NCI-H2196 (cell line): Measurements from ENCODE around the gene PYCARD.

Experiments used
- DNase-seq: peaks from one replicate; lab custom pipeline; 2025; ENCODE audit not compliant: unreplicated experiment; lab: John Stamatoyannopoulos, UW

PYCARD gene

GRCh38 chr16:31191697-31192428, 10.7 kb downstream of the PYCARD start:
- no peak for DNase-seq

DNA sequence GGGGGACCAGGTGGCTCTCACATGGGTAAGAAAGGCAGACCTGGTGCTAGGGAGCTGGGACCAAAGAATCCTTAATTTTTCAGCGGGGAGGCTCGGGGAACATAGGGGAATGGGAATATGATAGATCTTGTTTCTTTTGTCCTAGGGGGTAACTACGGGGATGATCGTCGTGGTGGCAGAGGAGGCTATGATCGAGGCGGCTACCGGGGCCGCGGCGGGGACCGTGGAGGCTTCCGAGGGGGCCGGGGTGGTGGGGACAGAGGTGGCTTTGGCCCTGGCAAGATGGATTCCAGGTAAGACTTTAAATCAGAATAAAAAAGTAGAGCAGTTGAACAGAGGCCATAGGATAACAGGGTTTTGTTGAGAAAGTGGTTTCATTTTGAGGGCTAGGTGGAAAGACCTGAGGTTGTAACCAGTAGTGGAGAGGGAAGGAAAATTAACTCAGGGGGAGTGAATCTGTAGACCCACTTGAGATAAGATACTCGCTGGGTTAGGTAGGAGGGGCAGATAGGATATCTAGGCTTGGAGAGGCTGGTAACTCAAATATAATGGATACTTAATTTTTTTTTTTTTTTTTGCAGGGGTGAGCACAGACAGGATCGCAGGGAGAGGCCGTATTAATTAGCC, 11.6 kb downstream of the PYCARD start:
- no peak for DNase-seq

- DNase-seq, result no peak
These were observed 12.5 kb downstream of the PYCARD start for GRCh38 chr16:31190061-31190460.

DNA sequence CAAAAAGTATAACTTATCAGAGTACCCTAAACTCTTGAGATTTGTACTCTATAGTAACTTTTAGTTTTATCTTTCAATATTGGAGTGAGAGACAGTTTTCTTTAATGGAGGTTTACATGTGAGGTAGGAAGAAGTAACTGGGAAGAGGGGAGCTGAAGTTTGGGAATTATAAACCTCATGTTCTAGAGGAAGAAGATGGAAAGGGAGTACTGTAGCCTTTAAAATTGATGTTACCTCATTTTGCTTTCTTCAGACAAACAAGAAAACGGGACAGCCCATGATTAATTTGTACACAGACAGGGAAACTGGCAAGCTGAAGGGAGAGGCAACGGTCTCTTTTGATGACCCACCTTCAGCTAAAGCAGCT, 13.2 kb downstream of the PYCARD start:
- DNase-seq, result no peak

DNA sequence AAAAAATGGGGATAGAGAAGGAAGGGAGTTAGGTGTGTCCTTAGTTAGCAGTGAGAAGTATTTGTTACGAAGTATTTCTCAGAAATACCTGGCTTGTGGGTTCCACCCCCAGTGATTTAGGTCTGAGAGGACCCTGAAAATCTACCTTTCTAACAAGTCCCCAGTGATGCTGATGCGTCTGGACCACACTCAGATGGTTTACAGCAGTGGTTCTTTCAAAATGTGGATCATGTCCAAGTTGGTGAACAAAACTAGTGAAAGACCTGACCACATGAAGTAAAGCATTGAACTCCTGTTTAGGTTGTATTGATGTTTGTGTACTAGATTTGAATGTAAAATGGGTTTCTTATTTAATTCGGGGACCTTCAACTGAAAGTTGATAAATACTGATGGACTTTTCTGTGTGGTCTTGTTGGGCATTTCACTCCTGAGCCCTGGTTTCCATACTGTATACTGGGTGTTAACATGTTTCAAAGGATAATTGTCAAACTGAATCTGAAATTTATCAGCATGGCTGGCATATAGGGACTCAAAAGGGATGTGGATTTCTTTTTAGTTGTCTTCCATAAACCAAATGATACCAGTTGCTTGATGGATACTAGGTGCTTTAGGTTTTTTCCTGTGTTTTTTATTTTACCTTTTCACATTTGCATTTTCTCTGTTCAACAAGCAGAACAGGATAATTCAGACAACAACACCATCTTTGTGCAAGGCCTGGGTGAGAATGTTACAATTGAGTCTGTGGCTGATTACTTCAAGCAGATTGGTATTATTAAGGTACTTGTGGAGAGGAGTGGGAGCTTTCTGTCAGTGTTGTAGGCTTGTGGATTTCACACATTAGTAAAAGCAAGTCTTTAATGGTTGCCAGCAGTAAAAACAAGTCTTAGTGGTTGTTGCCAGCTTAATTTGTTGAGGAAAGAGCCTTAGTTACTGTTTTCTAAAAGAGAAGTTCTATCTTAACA, 13.8 kb downstream of the PYCARD start:
- DNase-seq, result no peak

DNA sequence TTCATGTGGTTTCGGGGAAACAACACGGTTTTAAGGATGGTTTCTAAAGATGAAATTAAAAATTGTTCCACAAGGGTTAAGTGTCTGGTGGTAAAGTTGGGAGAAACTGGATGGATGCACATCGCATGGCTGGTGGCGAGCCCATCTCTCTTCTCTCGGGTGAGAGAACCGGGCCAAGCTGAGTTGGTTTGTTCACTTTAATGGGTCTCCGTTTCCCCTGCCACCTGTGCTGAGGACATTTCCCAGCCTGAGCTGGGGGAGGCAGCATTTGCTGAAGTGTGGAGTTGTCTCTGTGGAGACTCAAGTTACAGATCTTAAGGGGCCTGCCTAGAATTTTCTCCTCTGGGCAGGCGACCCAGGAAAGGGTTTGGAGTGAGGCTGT, 14.8 kb downstream of the PYCARD start:
- DNase-seq, result no peak

DNA sequence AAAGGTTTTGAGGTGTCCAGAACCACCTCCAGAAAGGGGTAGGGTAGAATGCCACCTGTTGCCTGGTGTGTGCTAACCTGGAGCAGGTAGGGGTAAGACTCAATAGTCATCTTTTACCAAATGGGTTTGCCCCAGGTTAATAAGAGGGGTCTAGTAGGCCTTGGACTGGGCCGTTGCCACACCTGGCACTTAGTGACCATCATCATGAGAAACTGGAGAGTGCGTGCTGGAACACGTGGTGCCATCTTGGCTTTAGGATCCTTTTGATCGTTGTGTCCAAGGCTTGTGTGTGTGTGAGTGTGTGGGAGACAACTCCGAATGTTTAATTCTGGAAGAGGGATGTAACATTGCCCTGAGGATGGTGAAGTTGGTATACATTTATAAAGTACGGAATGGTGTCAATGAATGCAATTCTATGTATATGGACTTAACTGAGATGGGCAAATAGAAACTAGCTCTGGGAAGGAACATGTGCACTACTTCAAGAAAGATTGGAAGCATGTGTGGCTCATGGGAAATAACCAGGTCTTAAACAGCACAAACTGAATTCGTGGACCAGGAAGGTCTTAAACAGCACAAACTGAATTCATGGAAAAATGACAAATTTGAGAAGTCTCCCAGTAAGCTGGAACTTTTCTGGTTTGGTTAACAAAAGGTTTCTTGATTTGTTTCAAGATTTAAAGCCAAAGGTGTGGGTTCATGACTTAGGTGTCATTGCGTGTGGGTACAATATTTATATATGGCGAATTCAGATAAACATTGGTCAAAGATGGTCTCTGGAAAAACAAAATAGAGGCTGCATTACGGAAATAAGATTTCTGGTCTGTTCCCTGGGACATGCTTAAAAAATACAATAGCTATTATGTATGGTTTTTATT, 15.4 kb downstream of the PYCARD start:
- DNase-seq, result no peak

GRCh38 chr16:31186176-31186575, 16.4 kb downstream of the PYCARD start:
- no peak for DNase-seq

- no peak for DNase-seq
These were observed 17.2 kb downstream of the PYCARD start for GRCh38 chr16:31185339-31185738.

DNA sequence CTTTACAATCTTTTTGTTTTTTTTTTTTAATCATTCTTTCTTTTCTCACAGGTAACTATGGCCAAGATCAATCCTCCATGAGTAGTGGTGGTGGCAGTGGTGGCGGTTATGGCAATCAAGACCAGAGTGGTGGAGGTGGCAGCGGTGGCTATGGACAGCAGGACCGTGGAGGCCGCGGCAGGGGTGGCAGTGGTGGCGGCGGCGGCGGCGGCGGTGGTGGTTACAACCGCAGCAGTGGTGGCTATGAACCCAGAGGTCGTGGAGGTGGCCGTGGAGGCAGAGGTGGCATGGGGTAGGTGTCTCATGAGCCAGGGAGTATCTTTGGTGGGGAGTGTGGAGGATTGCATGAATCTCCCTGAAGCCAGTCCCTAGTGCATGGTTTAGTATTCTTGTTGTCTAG, 17.7 kb downstream of the PYCARD start:
- no peak for DNase-seq

DNA sequence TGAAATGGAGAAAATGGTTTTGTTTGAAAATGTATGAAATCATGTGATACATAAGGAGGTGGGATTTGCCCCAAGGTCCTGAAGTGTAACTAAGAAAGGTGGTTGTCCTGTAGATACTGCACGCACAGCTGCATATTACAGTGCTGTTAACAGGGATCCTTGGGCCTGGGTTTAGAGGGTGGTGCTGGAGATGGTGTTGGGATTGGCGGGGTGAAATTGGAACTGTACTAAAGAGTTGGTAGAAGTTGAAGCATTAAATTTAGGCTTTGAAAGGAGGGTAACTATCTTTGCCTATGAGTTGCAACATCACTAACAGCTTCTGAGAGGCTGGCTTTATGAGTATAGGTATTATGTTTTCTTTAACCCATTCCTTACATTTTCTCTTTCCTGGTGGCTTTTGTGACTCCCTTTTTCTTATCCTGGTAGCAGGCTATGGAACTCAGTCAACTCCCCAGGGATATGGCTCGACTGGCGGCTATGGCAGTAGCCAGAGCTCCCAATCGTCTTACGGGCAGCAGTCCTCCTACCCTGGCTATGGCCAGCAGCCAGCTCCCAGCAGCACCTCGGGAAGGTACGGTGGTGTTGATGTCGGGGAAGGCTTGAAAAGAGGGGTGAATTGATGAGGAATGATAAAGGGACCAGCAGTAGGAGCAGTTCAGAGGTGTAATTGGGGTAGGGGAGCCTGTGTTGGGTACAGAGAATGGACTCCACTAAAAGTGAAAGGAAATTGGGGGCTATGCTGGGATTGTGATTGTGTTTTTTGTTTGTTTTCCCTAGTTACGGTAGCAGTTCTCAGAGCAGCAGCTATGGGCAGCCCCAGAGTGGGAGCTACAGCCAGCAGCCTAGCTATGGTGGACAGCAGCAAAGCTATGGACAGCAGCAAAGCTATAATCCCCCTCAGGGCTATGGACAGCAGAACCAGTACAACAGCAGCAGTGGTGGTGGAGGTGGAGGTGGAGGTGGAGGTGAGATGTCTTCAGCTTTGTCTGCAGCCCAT, 18.8 kb downstream of the PYCARD start:
- DNase-seq, result no peak

DNA sequence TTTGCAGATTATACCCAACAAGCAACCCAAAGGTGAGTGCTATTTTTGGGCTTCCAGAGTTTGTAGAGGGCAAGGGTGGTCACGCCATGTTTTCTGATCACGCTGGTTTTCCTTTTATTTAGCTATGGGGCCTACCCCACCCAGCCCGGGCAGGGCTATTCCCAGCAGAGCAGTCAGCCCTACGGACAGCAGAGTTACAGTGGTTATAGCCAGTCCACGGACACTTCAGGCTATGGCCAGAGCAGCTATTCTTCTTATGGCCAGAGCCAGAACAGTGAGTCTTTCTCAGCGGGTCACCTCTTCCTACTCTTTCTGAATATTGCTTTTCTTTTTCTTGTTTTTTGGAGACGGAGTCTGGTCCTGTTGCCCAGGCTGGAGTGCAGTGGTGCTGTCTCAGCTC, 20.2 kb downstream of the PYCARD start:
- no peak for DNase-seq

GRCh38 chr16:31181102-31181830, 21.3 kb downstream of the PYCARD start:
- no peak for DNase-seq

- DNase-seq, result peak; percentile 91
These were observed 22.7 kb downstream of the PYCARD start, which contains the start of gene FUS for GRCh38 chr16:31179747-31180459. TSS of gene FUS (plus strand) at chr16:31180139. CDS start at chr16:31180215, 76 bp downstream.

GRCh38 chr16:31179219-31179746, 23.3 kb downstream of the PYCARD start:
- no peak for DNase-seq

- DNase-seq, result peak; percentile 64
These were observed 25.4 kb downstream of the PYCARD start for GRCh38 chr16:31177136-31177535.

GRCh38 chr16:31170048-31170447, 32.5 kb downstream of the PYCARD start:
- peak; percentile 27 for DNase-seq

DNA sequence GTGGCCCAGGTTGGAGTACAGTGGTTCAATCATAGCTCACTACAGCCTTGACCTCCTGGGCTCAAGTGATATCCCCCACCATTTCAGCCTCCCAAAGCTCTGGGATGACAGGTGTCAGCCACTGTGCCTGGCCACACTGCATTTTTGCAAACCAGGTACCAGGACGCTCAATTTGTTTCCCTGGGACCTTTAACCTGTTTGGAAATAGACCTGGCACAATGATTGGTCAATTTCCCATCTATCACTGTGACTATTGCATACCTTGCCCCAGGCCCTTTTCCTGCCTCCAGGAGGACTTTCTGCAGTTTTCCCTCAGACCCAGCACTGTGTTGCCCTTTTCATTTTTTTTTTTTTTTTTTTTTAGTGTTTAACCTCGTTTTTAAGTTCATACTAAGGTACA, 33.7 kb downstream of the PYCARD start:
- DNase-seq, result no peak
